GM18520 (cell line): ENCODE measurements around the gene CCDC159.

ENCODE experiments used
- ATAC-seq: cut with Tn5 transposase; IDR thresholded peaks from one replicate; pipeline ENCODE4 v1.9.1; 2021; ENCODE audit not compliant: unreplicated experiment

Gene CCDC159

DNA sequence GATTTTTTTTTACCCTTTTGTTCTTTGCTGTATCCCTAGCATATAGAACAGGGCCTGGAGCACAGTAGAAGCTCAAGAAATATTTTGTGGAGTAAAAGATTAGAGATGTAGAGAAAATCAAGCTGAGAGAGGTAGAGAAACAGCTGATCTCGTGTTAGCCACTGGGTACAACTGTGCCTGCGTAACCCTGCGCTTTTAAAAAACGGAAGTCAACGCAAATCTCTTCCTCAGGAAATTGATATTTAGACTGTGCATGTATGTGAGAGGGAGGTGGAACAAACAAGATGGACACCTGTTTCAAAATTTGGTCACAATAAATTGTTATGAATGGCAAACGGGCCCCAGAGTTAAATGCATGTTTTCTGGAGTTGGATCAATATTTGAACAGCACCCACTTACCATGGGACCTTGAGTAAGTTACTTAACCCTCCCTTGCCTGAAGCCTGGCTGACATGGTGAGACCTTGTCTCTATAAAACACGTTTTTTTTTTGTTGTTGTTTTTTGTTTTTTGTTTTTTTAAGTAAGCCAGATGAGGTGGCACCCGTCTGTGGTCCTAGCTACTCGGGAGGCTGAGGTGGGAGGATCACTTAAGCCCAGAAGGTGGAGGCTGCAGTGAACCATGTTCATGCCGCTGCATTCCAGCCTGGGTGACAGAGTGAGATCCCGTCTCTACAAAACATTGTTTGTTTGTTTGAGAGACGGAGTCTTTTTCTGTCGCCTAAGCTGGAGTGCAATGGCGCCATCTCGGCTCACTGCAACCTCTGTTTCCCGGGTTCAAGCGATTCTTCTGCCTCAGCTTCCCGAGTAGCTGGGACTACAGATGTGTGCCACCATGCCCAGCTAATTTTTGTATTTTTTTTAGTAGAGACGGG is 41.1 kb downstream of the CCDC159 start:
- ATAC-seq: no peak

DNA sequence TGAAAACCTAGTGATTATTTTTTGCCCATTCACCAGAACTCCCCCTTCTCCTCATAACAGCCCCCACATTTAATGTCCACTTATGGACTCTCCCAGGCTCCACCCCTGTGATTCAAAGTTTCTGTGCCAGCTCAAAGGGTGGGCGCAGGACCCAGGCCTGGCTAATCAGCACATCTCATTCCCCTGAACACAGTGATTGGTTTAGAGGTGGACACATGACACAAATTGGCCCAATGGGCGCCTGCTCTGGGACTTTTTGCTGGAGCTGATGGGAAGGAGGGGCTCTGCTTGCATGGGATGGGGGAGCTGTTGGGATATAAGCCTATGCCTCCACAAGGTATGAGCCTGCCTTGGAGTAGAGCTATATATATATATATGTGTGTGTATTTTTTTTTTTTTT is 44.0 kb downstream of the CCDC159 start:
- no peak for ATAC-seq

DNA sequence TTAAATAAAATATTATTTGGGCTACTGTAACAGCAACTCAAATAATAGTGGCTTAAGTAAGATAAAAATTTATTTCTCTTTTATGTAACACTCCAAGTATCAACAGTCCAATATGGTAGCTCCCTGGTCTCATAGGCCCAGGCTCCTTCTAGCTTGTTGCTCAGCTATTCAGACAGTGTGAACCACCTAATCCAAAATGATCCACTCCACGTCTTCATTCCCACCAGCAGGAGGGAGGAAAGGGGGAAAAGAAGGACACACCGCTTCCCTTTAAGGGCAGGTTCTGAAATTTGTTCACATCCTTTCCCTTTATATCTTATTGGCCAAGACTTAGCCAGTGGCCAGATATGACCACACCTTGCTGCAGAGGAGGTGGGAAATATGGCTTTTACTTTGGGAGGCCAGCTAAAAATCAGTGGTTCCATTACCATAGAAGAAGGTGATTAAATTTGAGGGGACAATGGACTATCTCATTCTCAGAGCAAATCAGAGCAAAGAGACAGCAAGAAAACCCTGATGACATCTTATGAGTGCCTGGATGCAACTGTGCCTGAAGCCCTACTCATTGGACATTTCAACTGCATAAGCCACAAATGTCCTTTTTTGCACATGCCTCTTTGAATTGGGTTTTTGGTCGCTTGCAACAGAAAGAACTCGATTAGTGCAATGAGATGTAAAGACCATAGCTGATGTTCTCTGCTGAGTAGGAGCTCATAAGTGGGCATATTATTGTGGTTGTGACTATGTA is 44.8 kb downstream of the CCDC159 start:
- no peak for ATAC-seq

DNA sequence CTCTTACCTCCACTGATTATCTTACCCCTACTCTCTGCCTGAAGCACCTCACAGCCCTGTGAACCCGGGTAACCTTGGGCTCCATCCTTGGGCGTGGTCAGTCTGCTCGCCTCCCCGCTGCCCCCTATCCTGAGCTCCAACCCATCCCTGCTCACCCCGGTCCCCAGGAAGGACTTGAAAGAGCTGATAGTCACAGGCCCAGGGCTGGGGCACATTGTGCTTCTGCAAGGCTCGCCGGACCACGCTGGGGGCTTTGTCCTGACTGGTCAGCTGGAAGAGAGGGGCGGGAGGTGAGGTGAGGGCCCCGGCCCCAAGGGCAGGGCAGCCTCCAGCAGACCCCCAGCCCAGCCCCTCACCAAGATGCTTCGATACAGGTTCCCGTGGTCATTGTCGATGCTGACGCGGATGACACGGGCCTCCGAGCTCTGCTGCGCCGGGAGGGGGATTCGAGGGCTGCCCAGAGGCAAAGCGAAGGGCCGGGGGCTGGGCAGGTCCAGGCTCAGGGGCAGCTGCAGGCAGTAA is 50.8 kb downstream of the CCDC159 start:
- no peak for ATAC-seq

DNA sequence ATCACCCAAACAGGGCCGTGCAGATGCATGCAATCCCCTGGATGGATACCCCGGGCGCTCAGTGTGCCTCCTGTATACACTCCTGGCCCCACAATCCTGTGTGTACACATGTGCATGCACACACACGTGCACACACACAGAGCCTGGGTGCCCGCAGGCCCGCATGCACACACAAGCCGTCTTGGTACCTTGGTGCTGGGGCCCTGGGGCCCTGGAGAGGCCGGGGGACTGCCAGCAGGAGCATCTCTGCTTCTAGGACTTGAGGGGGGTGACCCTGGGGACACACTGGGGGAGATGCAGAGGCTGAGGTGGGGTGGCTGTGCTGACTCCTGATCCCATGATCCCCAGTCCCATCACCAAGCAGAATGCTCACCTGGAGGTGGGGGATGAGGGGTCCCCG is 53.3 kb downstream of the CCDC159 start:
- no peak for ATAC-seq

DNA sequence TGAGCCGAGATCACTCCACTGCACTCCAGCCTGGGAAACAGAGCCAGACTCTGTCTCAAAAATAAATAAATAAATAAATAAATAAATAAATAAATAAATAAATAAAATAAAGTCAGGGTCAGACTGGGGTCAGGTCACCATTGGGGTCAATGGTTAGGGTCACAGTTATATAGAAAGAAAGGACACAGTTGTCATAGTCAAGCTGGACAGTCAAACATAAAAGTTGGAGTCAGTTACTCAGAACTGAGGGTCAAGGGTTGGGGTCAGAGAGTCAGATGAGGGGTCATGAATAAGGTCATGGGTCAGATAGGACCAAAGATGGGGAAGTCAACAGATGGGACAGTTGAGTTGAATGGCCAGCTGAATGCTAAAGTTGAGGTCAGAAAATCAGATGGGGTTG is 54.5 kb downstream of the CCDC159 start:
- no peak for ATAC-seq

DNA sequence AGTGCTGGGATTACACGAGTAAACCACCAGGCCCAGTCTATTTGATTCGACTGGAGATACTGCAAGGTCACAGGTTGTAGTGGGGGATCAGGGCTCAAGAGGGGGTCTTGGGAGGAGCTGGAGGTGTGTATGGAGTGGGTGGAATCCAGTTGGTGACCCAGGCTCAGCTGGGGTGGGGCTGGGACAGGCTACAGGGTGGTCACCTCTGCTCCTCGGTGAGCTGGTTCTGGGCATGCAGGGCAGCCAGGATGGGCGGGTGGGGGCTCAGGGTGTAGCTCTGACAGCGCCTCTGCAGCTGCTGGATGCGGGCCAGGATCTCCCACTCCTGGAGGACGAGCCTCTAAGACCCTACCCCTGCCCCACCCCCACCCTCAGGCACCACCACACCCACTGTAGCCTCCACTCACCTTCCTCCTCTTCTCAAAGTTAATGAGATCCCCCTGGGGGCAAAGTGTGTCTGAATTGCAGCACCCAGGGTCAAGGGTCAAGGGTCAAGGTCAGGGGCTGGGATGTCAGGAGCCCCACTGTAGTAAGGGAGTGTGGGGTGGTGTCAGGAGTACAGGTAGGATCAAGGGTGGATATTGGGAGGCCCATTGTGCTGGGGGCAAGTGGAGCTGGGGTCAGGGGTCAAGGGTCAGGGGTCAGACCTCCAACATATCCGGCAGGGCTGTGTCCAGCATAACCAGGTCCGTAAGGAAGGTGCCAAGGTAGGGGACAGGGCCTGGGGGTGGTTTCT is 55.7 kb downstream of the CCDC159 start:
- ATAC-seq: no peak
